GM19397 (cell line): ENCODE data around the gene SIAH1.
"Not testable (repeated sequence)": the region's sequence is repeated elsewhere in the genome, so short reads cannot be mapped to it uniquely, and the experiment has no call there.

ENCODE experiments used
- ATAC-seq: cut with Tn5 transposase; IDR thresholded peaks from one replicate; pipeline ENCODE4 v1.9.1; 2021; ENCODE audit warnings: mild to moderate bottlenecking, moderate library complexity; ENCODE audit not compliant: unreplicated experiment

Gene SIAH1

DNA sequence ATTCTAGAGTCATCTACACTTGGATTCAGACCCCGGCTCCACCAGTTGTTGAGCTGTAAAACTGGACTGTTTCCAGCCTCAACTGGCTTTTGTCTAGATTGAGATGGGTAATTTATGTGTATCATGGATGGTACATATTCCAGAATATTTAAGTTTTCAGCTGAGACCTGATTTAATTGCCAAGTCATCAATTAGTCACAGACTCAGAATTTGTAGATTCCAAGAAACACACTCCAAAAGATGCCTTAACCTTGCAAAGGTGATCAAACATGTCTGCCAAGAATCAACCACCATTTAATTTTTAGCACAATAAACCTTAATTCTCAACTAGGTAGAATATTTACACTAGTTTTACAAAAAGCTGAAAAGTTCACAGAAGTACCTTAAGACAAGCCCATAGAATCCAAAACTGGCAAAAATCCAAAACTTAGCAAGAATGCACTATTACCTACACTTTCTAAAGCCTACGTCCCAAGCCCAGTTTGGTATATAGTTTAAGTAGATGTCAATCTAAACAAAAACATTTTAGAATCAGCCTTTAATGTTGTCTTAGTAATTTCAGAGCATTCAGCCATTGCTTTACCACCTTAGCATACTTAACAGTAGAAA, 17.7 kb downstream of the SIAH1 start:
- ATAC-seq = no peak

DNA sequence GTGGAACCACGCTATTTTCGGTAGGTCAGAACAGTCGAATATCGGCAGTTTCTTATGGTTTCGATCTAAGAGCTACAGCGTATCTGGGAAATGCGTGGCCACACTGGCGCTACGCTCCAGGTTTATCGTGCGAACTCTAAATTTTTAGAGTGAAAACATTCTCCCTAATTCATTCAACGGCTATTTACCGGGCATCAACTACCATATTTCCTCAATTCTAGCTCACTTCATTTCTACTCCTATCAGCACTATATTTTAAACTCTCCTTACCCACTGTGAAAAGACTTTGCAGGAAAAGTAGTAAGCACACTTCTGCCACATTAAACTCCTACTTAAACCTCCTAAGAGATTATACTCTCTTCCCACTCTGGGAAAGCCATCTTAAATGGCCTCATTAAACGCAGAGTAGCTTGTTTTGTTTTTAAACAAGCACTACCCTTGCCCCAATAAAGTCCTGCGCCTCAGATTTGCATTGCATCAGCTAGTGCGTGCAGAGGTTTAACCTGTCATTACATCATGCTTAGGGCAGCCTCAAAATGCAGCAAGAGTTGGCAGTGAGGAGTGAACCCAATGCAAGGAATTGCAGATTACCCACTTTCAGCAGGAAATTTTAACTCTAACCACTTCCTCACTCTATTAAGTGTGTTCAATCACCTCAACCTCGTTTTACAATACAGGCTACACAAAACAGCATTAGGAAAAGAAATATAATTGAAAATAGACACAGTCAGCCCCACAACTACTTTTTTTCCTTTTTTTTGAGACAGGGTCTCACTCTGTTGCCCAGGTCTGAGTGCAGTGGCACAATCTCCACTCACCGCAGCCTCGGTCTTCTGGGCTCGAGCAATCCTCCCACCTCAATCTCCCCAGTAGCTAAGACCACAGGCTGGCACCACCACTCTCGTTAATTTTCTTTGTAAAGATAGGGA, 18.8 kb downstream of the SIAH1 start:
- peak; percentile 45 for ATAC-seq

DNA sequence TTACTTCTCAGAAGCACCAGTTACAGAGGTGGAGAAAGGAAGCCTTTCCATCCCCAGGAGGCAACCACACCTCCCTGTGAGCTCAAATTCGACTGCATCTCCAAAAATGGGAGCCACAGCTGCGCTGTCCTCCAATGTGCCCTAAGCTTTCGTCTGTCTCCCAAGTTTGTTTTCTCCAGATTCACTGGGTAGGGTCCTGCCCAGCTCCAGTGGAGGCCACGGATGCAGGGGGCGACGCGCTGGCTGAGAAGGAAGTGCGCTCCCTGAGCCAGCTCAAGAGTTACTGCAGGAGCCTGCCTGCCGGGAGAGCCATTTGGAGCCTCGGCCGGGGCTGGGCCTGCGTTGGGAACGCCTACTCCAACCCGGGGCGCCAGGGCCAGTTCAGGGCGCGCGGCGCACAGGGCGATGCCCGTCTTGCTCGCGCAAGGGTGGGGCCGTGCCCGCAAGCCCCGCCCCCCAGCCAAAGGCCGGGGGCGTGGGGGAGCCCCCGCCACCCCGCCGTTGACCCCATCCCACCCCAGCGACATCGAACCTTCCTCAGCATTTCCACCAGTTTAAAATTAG, 19.5 kb downstream of the SIAH1 start:
- peak; percentile 98 for ATAC-seq

DNA sequence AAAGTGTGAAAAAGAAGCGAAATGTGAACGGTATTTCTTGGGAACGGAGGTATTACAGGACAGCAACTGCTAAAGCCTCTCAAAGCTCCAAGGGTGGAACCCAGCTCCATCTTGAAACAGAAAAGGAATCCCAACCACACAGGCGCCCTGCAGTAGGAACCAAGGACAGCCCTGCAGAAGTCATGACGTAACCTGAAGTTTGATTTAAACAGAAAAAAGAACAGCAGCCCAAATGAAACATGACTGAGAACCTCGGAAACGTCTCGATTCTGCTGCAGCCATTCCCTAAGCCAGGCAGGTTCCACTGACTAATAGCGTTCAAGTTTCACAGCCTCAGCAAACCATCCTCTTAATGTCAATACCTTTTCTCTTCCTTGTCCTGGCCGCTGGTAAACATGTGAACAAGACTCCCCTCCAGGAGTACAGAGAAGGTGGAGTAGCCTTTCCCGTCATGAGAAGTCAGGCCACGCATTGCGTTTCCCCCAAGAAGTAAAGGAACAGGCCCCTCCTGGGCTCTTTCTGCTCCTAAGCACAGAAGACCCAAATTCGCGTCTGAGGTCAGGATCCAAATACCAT, 20.1 kb downstream of the SIAH1 start:
- ATAC-seq = no peak

DNA sequence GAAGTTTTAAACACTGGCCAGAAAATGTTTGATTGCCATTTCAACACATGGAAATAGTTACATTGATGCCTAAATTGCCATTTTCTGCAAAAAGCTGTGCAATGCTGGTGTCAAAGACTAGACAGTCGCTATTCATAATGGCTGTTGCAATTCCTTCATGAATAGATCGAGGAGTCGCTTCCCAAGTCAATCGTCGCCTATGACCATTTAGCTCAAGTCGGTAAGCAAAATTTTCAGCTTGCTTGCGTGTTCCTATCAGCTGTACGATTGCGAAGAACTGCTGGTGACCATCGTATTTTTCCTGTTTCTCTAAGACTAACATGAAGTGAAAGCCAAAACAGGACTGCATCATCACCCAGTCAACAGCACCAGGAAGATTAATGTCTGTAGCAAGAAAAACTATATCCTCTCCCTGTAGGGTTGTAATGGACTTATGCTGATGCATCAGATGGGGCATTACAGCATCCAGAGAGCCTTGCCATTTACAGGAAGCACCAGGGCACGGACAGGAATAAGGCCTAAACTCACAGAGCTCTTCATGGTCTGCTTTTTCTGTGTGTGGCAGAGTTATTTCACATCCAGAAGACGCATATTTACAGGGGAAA, 23.6 kb downstream of the SIAH1 start:
- ATAC-seq = no peak

DNA sequence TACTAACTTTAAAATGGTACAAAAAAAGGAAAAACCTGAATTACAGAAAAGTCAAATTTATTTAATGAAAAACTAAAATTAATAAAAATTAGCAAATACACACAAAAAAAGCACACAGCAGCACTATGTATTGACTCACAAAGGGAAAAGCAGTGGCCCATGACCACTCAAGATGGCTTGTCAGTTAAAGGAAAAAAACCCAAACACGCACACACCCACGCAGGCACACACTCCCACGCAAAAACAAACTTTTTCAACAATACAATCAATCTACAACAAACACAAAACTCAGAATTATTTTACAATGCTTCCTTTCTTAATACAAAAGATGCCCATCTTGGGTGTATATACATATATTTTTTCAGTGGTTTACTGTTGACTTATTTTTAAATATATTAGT, 24.2 kb downstream of the SIAH1 start:
- no peak for ATAC-seq

DNA sequence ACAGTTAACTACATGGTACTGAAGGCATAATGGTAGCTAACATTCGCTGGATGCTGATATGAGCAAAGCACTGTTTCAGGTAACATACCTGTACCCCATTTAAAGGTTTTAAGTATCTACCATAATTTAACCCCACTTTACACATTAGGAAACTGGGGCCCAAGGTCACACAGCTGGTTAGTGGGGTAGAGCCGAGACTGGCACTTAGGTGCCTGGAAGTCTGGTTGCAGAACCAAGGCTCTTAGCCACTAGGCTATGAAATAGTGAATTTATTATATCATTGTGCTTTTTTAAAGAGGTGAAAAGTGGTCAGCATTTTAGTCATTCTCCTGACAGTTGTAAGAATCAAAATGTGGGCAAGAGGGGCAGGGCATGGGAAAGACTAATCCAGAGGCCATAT, 25.2 kb downstream of the SIAH1 start:
- no peak for ATAC-seq

DNA sequence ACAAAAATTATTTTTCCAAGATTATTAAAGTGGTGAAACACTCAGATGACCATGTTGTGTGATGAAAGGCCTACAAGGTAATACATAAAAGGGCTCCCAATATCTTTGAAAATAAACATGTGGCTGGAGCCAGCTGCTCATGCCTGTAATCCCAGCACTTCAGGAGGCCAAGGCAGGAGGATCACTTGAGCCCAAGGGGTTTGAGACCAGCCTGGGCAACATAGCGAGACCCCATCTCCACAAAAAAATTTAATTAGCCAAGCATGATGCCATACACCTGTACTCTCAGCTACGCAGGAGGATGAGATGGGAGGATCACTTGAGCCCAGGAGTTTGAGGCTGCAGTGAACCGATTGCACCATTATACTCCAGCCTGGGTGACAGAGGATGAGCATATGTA, 26.8 kb downstream of the SIAH1 start:
- no peak for ATAC-seq

DNA sequence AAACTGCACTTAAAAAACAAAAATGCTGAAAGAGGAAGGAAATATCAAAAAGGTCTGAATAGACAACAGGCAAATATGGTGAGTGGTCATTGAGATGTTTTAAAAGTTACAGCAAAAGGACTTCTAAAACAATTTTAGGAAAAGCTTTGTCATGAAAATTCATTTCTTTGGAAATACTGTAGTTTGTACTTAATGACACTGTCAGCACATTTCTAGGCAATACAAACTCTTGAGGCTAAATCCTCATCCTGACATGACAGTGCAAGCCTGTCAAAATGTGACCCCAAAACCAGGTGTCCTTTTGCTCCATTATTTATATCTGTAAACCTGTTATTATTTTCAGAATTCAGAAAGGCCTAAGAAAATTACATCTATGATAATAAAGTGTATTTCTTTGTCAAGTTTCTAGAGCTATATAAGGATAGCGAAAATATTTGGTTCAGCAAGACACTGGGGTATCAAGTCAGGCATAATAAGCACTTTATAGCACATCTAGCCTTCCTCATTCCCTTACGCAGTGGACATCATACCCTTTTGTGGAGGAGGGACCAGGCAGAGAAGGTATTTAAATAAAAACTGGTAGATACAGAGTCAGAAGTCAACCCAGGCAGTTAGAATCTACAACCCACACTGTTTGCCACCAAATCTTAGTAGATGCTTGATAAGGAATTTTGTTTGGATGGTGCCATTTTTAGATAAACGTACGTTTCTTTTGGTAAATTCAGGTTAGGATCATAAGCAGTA, 28.4 kb downstream of the SIAH1 start:
- no peak for ATAC-seq

DNA sequence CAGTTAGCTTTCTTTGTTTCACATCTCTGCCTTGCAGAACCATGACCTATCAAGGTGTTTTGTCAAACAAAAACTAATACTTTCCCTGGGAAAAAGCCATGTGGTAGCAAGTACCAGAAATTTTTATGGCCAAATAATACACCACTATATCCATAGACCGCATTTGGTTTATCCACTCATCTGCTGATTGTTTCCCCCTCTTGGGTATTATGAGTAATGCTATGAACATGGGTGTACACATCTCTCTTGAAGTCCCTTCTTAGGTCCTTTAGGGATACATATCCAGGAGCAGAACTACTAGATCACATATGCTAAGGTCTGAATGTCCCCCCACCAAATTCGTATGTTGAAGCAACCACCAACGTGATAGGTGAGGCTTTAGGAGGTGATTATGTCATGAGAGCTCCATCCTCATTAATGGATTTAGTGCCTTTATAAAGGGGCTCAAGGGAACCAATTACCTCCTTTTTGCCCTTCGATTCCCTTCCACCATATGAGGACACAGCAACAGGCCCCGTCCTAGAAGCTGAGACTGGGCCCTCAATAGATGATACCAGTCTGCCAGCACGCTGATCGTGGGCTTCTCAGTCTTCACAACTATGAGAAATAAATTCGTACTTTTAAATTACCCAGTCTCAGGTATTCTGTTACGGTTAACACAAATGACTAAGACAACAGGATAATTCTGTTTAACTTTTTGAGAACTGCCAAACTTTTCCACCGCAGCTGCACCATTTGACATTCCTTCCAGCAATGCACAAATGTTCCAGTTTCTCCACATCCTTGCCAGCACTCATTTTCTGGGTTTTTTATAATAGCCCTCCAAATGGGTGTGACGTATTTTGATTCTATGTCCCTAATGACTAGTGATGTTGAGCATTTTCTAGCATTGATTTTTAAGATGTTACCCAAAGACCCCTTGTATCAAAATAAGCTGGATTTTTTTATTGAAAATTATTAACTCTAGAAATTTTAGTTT, 30.0 kb downstream of the SIAH1 start:
- ATAC-seq = no peak

DNA sequence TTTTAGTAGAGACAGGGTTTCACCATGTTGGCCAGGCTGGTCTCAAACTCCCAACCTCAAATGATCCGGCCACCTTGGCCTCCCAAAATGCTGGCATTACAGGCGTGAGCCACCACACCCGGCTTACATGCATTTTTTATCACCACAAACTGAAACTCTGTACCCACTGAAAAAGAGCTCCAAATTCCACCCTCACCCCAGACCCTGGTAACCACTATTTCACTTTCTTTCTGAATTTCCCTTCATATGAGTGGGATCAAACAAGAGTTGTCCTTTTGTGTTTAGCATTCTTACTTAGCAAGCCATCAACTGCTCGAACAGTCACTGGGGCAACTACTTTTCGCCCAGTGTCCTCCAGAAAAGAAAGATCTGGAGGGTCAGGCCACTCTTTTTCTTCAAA, 30.8 kb downstream of the SIAH1 start:
- not testable (repeated sequence) for ATAC-seq

DNA sequence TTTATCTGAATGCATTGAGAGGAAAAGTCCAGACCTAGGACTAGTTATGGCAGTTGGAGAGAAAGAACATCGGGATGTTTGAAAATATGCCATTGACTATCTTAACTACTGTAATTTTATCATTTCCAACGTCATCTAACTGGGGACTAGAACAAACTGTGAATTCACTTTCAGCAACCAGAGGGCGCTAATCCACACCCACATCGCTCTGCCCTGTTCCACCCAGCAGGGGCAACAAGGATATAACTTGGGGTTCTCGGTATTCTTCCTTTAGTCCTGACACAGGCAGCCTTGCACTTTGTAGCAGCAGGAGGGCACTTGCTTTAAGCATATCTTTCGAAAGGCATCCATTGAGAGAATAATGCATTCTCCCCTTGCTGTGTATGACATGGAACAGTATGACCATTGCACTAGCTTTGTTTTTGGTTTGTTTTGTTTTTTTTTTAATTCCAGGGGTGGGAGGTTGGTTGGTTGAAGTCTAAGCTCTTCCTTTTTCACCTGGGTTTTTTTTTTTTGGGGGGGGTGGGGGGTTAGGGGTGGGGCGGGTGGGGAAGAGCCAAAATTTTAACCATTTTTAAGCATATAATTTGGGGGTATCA, 31.5 kb downstream of the SIAH1 start:
- ATAC-seq = no peak

DNA sequence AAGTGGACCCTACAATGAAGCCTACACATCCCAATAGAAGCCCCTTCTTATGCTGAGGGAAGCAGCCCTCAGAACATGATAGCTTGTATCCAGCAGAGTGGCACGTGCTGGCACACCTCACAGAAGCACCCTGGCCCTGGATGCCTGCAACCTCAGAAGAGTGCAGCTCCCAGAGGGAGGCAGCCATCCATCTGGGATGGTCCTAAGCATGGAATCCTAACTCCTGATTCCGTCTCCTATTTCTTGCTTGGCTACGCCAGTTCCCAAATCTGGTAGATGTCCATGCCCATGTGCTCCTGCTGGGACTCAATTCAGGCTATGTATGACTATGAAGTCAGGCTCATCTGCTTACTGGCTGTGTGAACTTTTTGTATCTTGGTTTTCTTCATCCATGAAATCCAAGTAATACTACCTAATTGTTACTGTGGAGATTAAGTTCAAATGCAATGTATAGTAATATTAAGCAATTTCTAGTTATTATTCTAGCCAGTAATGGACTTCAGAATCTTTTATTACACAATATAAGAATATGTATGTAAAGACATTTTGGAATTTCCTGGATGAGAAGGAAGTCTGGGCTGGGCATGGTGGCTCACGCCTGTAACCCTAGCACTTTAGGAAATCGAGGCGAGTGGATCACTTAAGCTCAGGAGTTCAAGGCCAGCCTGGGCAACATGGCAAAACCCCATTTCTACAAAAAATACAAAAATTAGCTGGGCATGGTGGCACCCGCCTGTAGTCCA, 32.4 kb downstream of the SIAH1 start:
- no peak for ATAC-seq

DNA sequence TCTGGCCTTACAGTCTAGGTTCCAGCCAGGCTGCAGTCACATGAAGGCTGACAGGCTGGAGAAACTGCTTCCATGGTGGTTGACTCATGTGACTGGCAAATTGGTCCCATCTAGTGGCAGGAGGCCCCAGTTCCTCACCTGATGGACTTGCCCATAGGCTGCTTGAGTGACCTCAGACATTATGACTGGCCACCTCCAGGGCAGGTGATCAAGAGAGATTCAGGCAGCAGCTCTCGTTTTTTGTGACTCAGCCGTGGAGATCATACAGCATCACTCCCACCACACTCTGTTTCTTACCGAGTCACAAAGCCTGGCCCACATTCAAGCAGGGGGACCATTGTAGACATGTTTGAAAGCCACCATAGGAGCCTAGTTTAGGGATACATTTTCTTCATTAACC, 34.5 kb downstream of the SIAH1 start:
- no peak for ATAC-seq

DNA sequence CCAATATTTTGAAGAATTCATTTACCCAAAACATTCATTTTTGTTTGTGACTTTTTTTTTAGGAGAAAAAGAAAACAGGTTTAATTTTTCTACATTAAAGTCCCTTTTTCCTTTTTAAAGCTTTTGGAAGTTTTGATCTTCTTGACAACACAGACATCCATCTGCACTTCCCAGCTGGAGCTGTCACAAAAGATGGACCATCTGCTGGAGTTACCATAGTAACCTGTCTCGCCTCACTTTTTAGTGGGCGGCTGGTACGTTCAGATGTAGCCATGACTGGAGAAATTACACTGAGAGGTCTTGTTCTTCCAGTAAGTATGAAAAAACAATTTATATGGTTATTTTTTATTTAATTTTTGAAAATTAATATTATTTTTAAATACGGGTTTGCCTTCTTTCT, 37.2 kb downstream of the SIAH1 start:
- ATAC-seq = no peak

DNA sequence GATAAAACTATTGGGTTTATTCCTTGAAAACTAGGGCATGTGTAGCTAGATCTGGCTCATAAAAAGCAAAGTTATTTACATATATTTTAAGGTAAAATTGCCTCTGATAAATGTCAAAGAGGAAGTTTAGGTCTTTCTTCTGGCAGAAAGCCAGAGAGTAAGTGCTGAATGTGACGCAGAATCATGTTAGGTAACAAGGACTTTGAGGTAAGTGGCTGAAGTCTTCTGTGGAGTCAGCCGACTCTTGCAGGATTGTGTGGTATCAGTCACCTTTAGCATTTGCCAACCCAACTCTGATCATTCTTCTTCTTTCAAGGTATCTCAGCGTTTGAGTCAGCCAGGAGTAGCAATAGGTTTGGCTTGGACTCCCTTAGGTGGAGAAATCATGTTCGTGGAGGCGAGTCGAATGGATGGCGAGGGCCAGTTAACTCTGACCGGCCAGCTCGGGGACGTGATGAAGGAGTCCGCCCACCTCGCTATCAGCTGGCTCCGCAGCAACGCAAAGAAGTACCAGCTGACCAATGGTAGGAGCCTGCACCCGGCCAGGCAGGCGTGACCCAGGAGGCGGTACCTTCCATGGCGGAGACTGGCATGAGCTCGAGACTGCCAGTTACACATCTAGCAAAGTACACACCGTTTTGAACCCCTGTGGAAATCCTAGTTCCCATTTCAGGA, 37.9 kb downstream of the SIAH1 start:
- no peak for ATAC-seq

DNA sequence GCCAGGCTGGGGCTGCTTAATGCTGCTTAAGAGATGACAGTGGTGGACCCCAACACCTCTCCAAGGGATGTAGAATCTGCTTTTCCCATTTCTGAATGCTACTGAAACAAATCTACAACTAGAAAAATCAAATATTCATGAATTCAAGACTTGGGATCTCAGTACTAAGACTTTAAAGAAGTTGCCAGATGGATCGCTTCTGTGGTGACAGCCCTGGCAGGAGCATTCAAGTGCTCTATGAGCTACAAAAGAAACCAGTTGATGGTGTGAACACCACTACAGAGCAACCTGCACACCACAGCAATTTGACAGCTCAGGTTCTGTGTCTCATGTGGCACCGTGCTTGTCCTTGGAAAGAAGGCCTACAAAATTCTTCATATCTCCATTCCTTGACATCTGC, 42.6 kb downstream of the SIAH1 start:
- ATAC-seq = no peak

DNA sequence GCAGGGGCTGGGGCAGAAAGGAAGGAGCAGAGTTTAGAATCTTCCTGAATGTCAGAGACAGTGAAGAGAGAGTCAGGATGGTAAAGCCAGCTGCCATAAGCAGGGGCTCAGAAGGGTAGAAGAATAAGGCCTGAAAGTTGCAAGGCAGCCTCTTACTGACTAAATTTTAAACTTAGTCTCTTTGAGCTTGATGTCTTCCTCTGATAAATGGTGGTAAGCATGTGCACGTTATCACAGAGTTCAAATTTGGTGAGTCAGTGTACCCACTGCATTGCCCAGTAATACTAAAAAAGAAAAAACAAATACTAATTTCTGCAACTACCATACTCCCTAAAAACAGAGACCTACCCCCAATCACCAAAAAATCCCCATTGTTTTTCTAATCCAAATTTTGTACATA, 45.2 kb downstream of the SIAH1 start:
- no peak for ATAC-seq
